ENCODE data around the gene SMG1.

DNA sequence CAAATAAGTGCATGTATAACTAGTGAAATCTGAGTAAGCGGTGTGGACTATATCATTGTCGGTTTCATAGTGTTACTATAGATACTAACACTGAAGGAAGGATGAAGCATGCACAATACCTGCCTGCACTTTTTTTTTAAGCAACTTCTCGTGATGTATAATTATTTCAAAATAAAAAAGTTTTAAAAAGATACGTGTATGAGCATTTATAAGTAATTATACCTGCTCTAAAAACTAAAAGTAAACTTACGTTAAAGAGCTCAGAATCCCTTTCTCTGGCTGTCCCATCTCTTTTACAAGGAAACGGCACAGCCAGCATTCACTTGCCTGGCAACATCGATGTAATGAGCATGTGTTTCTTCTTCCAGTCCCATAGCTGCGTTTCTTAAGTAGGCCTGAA is 93.6 kb downstream of the SMG1 start:
- TF ChIP-seq POLR2A (IDR thresholded peaks at IDR 0.05; ENCODE audit: low read length) (no peak), GATA1 (IDR thresholded peaks at IDR 0.05; ENCODE audit: low read depth, low read length) (no peak)

Data from erythroblast (primary cell).